Caco-2 (cell line): ENCODE measurements around the gene SHROOM4. TPM values are rescaled to one million over a fixed set of nuclear protein-coding genes. Genes with fewer than 3 reads are reported as not detected.

Experiments used
- BruUV-seq: library from RNA; stranded (reverse); fragments of 400-500 nt; replicated peaks from 2 replicates; lab custom pipeline; 2021; lab: Mats Ljungman, UMichigan
- CTCF ChIA-PET: fragments of 300-600 bp; sonication (Branson Sonifier 250); formaldehyde crosslinking; loops from one replicate; lab custom pipeline; 2022; ENCODE audit warnings: antibody characterized with exemption; lab: Charles Lee
- POLR2A ChIA-PET: fragments of 300-600 bp; sonication (Branson Sonifier 250); formaldehyde crosslinking; loops from one replicate; lab custom pipeline; 2022; ENCODE audit warnings: antibody characterized with exemption; lab: Charles Lee
- DNase-seq, 2 experiments: peaks; one replicate each; pipeline versions ENCODE4 v3.0.0 to v3.0.0-alpha.2; 2020 to 2022
- H3K27me3 ChIP-seq: replicated peaks from 2 replicates; pipeline ENCODE4 v1.6.0; 2011; ENCODE audit warnings: low read length; ENCODE audit not compliant: control insufficient read depth, insufficient read depth
- H3K36me3 ChIP-seq: 2 replicates; pipeline ENCODE4 v1.5.1; 2011; ENCODE audit warnings: low read length; ENCODE audit not compliant: control insufficient read depth, insufficient read depth
- H3K4me1 ChIP-seq: fragments of 250-450 bp; sonication (Bioruptor Pico); 2 replicates; pipeline ENCODE4 v1.5.1; 2020; ENCODE audit warnings: mild to moderate bottlenecking
- H3K4me3 ChIP-seq: 2 replicates; pipeline ENCODE4 v1.5.1; 2011; ENCODE audit warnings: low read depth, mild to moderate bottlenecking, control low read depth, low read length
- H3K9me3 ChIP-seq: fragments of 250-450 bp; sonication (Bioruptor Pico); 2 replicates; pipeline ENCODE4 v1.5.1; 2020; ENCODE audit warnings: mild to moderate bottlenecking, moderate library complexity
- H3K27ac Mint-ChIP-seq: one replicate; pipeline ENCODE4 v1.8.0; 2022; ENCODE audit warnings: mixed read lengths; ENCODE audit not compliant: unreplicated experiment
- H3K27me3 Mint-ChIP-seq: one replicate; pipeline ENCODE4 v1.8.0; 2022; ENCODE audit warnings: mixed read lengths; ENCODE audit not compliant: insufficient read depth, unreplicated experiment
- H3K36me3 Mint-ChIP-seq: one replicate; pipeline ENCODE4 v1.8.0; 2022; ENCODE audit warnings: mild to moderate bottlenecking, mixed read lengths; ENCODE audit not compliant: insufficient read depth, unreplicated experiment
- H3K4me1 Mint-ChIP-seq: one replicate; pipeline ENCODE4 v1.8.0; 2022; ENCODE audit warnings: low read depth, mixed read lengths; ENCODE audit not compliant: unreplicated experiment
- H3K4me3 Mint-ChIP-seq: one replicate; pipeline ENCODE4 v1.8.0; 2022; ENCODE audit warnings: mild to moderate bottlenecking, moderate library complexity, mixed read lengths; ENCODE audit not compliant: unreplicated experiment
- H3K9me3 Mint-ChIP-seq: one replicate; pipeline ENCODE4 v1.8.0; 2022; ENCODE audit warnings: mixed read lengths; ENCODE audit not compliant: unreplicated experiment
- intact Hi-C: fragments of 100-400 bp; cut with micrococcal nuclease; formaldehyde crosslinking; loops from one replicate; pipeline ENCODE4 v1.10.0; 2022; ENCODE audit not compliant: unreplicated experiment
- total RNA-seq: library from RNA; stranded (reverse); gene quantifications from 2 replicates; pipeline ENCODE4 v1.2.3, GENCODE V29; 2022
- TF ChIP-seq, protein P1 (sequence below), 2 experiments: fragments of 200-600 bp in 1 of 2; IDR thresholded peaks; 1 replicate in 1 of 2; 2 replicates in 1 of 2; pipeline versions ENCODE4 v1.5.1 to v1.8.0; 2011 to 2022; ENCODE audit warnings: antibody characterized with exemption in 1 of 2, control low read depth in 1 of 2, inconsistent platforms in 1 of 2, low read depth in 1 of 2, low read length in 1 of 2, mild to moderate bottlenecking in 1 of 2, moderate library complexity in 1 of 2; ENCODE audit not compliant: insufficient read depth in 1 of 2, severe bottlenecking in 1 of 2, unreplicated experiment in 1 of 2

Gene SHROOM4
- total RNA-seq, 1 experiment from 2014 or later = 0.09 TPM

DNA sequence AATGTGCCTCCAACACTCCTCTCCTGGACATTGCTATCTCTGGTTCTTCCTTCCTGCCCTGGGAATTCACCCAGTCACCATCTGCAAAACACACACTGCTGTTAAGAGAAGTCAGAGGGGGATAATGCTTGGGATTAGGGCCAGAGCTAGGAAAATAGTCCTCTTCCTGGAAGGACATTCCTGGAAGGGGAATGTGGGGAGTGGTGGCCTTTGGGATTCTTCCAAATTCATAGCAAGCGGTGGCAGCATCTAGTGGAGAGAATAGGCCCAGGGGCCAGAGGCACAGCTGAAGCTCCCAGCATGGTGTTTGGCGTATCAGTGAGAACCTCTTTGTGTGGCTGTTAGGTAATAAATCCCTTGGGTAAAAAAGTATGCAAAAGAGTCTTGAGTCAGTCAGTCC lies 34.3 kb downstream of the SHROOM4 start:
- no peaks in the 10 kb centered on the region for H3K36me3 ChIP-seq
- ChIA-PET CTCF (no interaction called here), POLR2A (no interaction called here)
- Mint-ChIP-seq H3K4me1 (no peaks in the 10 kb centered on the region), H3K36me3 (no peaks in the 10 kb centered on the region), H3K27me3 (peaks cover 5% of the 10 kb centered on the region), H3K4me3 (no peak overlapping the region), H3K9me3 (no peaks in the 10 kb centered on the region), H3K27ac (no peak overlapping the region)
- BruUV-seq = no TSS peak
- intact Hi-C loops = no loop called here
- H3K4me3 ChIP-seq = no peak overlapping the region
- TF ChIP-seq, protein P1, sequence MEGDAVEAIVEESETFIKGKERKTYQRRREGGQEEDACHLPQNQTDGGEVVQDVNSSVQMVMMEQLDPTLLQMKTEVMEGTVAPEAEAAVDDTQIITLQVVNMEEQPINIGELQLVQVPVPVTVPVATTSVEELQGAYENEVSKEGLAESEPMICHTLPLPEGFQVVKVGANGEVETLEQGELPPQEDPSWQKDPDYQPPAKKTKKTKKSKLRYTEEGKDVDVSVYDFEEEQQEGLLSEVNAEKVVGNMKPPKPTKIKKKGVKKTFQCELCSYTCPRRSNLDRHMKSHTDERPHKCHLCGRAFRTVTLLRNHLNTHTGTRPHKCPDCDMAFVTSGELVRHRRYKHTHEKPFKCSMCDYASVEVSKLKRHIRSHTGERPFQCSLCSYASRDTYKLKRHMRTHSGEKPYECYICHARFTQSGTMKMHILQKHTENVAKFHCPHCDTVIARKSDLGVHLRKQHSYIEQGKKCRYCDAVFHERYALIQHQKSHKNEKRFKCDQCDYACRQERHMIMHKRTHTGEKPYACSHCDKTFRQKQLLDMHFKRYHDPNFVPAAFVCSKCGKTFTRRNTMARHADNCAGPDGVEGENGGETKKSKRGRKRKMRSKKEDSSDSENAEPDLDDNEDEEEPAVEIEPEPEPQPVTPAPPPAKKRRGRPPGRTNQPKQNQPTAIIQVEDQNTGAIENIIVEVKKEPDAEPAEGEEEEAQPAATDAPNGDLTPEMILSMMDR (IDR thresholded peaks at IDR 0.05; ENCODE audit: insufficient read depth in 1 of 2, low read depth in 1 of 2, low read length in 1 of 2, severe bottlenecking in 1 of 2, unreplicated experiment in 1 of 2) = no peak
- no peak for DNase-seq
- no peaks in the 10 kb centered on the region for H3K27me3 ChIP-seq
- no peaks in the 10 kb centered on the region for H3K4me1 ChIP-seq
- H3K9me3 ChIP-seq = no peaks in the 10 kb centered on the region

DNA sequence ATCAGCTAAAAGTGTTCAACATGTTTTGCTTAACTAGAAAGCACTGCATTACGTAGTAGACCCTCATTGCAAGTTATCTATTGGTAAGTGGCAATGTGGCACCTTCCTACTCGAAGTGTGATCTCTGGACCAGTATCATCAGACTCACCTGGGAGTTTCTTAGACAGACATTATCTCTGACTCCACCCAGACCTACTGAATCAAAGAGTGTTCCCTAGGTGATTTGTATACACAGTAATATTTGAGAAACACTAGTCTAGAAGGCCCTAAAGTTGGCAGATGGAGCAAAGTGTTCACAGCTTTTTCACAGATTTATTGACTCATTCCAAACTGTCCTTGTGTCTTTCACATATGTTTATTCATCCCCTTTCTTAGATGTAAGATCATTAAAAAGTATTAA lies 35.7 kb downstream of the SHROOM4 start:
- H3K4me1 Mint-ChIP-seq = no peaks in the 10 kb centered on the region
- no peaks in the 10 kb centered on the region for H3K36me3 Mint-ChIP-seq
- H3K4me3 Mint-ChIP-seq = no peak overlapping the region
- DNase-seq = no peak
- H3K9me3 Mint-ChIP-seq = no peaks in the 10 kb centered on the region
- CTCF ChIA-PET = no interaction called here
- POLR2A ChIA-PET = no interaction called here
- H3K4me3 ChIP-seq = no peak overlapping the region
- no peak overlapping the region for H3K27ac Mint-ChIP-seq
- no peaks in the 10 kb centered on the region for H3K36me3 ChIP-seq
- no TSS peak for BruUV-seq
- intact Hi-C loops = no loop called here
- H3K4me1 ChIP-seq = no peaks in the 10 kb centered on the region
- peaks cover 5% of the 10 kb centered on the region for H3K27me3 Mint-ChIP-seq
- TF ChIP-seq, protein P1 (IDR thresholded peaks at IDR 0.05; ENCODE audit: insufficient read depth in 1 of 2, low read depth in 1 of 2, low read length in 1 of 2, severe bottlenecking in 1 of 2, unreplicated experiment in 1 of 2) = no peak
- H3K27me3 ChIP-seq = no peaks in the 10 kb centered on the region
- no peaks in the 10 kb centered on the region for H3K9me3 ChIP-seq

DNA sequence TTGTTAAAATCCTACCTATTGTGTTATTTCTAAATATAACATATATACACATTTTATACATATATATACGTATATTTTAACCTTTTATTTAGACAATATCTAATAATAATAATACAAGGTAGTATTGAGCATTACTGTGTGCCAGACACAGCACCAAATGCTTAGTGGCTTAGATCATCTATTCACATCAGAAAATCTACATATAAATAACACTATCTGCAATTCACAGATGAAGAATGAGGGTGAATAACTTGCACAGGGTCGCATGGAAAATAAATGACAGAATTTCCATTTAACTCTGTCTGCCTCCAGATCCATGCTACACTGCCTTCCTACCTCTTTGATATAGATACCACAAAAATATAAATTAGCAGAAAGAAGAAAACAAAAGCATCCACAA lies 37.7 kb downstream of the SHROOM4 start:
- Mint-ChIP-seq H3K27ac (no peak overlapping the region), H3K4me1 (no peaks in the 10 kb centered on the region), H3K36me3 (no peaks in the 10 kb centered on the region), H3K4me3 (no peak overlapping the region), H3K27me3 (peaks cover 5% of the 10 kb centered on the region), H3K9me3 (no peaks in the 10 kb centered on the region)
- Histone ChIP-seq H3K36me3 (no peaks in the 10 kb centered on the region), H3K9me3 (no peaks in the 10 kb centered on the region), H3K4me1 (no peaks in the 10 kb centered on the region), H3K27me3 (no peaks in the 10 kb centered on the region), H3K4me3 (no peak overlapping the region)
- no TSS peak for BruUV-seq
- ChIA-PET CTCF (no interaction called here), POLR2A (no interaction called here)
- intact Hi-C loops = no loop called here
- TF ChIP-seq, protein P1 (IDR thresholded peaks at IDR 0.05; ENCODE audit: insufficient read depth in 1 of 2, low read depth in 1 of 2, low read length in 1 of 2, severe bottlenecking in 1 of 2, unreplicated experiment in 1 of 2) = no peak
- no peak for DNase-seq
